UCSD-AML1 (cell line): ENCODE measurements around the gene ARHGEF11.

ENCODE experiments used
- DNase-seq: peaks from one replicate; lab custom pipeline; 2025; ENCODE audit not compliant: unreplicated experiment; lab: John Stamatoyannopoulos, UW

Gene ARHGEF11

DNA sequence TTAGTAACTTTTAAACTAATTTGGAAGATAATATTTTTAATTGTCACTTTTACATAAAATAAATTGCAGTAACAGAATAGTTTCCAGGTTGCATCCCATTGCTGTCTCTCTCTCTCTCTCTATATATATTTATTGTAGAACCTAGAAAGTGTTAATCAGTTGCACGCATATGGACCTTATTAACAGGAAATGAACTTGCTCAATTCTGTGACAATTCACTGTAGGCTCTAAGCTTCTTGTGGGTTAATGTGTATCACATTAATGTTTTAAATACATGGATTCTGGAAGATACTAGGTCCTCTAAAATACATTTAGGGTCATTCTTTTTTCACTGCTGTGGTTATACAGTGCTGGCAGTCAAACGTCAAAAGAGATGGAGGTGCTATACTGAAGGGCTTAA, 92.0 kb downstream of the ARHGEF11 start:
- DNase-seq: no peak

DNA sequence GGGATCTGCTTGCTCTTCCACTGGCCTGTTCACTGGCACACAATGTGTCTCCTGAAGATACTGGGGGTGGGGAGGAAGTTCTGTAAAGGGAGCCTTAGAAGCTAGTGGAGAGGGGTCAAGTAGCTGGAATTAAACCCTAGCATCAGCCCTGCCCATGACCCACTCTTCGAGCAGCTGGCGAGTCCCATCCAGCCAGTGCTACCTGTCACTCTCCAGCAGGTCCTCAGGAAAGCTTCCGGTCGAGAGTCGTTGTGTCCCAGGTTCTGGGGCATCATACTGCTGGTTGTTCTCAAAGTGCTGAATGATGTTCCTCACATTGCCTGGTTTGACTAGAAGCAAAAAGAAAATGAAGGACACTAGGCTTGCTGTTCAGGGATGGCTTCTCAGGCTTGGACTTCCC, 94.2 kb downstream of the ARHGEF11 start:
- no peak for DNase-seq

- DNase-seq: no peak
These were observed 96.4 kb downstream of the ARHGEF11 start for GRCh38 chr1:156949127-156949526.

DNA sequence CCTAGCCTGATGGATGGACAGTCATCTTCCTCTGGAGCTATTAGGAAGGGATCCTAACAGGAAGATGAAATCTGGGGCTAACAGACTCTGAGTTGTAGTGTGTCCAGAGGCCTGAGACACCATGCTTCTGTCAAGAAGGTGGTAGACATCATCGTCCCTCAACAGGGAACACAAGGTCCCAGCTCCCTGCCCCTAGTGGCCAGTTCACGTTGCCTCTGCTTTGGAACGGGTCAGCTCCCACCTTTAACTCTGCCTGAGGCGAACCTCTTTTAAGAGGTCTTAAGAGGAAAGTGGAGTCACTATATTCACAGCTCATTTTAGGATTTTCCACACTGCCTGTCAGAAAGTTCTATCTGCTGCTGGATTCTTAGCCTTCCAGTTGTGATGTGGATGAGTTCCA, 96.8 kb downstream of the ARHGEF11 start:
- no peak for DNase-seq

GRCh38 chr1:156947818-156948525, 97.6 kb downstream of the ARHGEF11 start:
- no peak for DNase-seq

DNA sequence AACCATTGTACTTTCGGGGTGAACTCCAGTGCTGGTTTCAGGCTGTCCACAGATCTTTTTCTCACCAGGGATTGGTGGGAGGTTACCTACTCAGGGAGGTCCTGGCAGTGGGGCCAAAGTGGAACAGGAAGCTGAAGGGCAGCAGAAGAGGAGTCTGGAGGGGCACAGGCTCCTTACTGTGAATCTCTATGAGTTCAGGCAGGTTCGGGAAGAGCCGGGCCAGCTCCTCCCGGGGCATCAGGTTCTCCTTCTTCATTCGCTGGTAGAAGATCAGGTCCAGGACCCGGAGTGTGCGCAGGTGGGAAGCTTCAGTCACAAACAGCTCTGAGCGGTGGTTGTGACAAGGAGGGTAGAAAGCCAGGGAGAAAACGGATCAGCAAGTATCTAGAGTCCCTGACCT, 98.4 kb downstream of the ARHGEF11 start:
- no peak for DNase-seq

- no peak for DNase-seq
These were observed 99.5 kb downstream of the ARHGEF11 start for GRCh38 chr1:156945881-156946661.

DNA sequence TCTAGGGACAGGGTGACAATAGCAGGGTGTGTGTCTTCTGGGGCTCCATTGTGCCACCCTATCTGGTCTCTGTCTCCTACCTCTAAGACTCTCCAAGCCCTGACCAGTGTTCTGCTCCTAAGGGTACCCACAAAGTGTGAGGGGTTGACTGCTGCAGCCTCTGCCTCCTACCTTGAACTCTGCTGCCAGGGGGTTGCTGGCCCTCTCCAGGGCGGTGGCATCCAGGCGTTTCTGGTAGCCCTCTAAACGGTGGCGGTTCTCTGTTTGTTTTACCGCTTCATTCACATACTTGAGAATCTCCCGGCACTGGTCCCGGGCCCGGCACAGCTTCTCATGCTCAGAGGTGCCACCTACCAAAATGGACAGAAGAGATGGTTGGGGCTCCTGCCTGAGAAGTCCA, 100.7 kb downstream of the ARHGEF11 start:
- DNase-seq: no peak

GRCh38 chr1:156944268-156944667, 101.3 kb downstream of the ARHGEF11 start:
- no peak for DNase-seq

GRCh38 chr1:156943756-156944155, 101.8 kb downstream of the ARHGEF11 start:
- DNase-seq: no peak

GRCh38 chr1:156942576-156942975, 103.0 kb downstream of the ARHGEF11 start:
- DNase-seq: no peak

DNA sequence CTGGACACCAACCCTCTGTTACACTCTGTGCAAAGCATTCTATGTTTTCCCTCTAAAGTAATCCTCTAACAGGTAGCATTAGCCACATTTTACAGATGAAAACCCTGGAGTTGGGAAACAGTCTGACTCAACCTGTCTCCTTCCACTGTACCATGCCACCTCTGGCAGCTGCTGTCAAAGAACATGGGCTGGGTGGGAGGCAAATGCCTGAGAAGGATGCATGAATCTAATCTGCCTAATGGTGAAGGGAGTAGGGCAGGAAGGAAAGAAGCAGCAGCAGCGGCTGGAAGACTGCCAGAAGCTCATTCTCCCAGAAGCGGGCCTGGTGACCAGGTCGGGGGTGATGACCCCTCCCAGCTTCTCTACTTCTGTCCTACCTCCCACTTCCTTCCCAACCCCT, 103.4 kb downstream of the ARHGEF11 start:
- DNase-seq: no peak

- no peak for DNase-seq
These were observed 103.9 kb downstream of the ARHGEF11 start for GRCh38 chr1:156941675-156942074.

GRCh38 chr1:156939786-156940334, 105.7 kb downstream of the ARHGEF11 start:
- DNase-seq: no peak

- no peak for DNase-seq
These were observed 106.7 kb downstream of the ARHGEF11 start for GRCh38 chr1:156938813-156939212.

DNA sequence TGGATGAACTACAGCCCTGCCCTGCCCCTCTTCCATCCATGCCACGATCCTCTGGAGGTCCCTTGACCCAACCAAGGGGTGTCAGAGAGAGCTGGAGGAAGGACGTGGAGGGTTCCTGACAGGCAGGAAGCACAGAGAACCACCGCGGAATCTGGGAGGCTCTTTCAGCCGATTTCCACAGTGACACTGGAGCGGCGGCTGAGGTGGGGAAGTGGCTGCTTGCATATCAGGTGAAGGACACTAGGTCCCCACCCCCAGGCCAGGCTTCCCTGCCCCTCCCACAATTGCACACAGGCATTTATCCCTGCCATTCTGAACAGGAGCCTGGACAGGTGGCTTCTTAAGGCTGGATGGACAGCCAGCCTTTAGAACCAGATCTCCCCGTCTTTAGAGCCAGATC, 107.7 kb downstream of the ARHGEF11 start:
- peak; percentile 43 for DNase-seq

DNA sequence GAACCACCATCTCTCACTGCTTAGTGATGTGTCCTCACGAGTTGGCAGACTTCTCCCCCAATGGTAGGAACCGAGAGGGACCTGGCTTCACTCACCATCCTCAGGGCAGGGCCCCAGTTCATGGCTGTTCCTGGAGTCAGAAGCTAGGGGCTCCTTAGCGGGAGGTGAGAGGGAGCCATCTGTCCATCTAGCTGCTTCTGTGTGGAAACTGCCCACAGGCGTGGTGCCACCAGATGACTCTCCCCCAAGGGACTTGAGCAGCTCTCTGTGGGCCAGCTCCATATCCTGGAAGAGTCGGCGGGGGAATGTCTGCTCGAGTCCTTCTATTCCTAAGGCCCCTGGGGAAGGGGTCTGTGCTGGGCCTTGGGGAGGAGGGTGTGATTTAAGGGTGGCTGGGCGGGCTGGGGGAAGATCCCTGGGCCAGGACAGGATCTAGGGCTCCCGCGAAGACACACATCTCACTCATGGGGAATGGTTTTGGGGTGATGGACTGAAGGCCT, 108.8 kb downstream of the ARHGEF11 start:
- no peak for DNase-seq

GRCh38 chr1:156936191-156936590, 109.4 kb downstream of the ARHGEF11 start:
- no peak for DNase-seq

GRCh38 chr1:156935505-156936128, 109.9 kb downstream of the ARHGEF11 start:
- DNase-seq: no peak

DNA sequence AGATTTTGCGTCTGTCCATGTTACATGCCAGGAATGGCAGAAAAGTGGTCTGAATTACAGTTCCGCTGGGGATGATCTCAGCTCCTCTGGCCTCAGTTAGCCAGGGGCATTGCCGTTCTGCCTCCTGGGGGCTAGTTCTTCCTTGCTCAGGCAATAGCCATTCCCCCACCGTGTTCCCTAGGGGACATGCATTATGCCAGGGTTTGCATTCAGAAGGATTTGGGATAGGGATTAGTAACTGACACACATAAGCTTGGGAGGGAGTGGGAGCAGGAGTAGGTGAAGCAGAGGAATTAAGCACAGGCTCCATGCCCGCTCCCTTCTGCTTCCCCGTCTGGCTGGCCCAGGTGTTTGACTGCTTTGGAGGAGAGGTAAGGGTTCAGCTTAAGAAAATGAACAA, 112.4 kb downstream of the ARHGEF11 start:
- no peak for DNase-seq

- DNase-seq: no peak
These were observed 113.4 kb downstream of the ARHGEF11 start for GRCh38 chr1:156931974-156932710.
